ENCODE measurements around the gene GUK1.

GRCh38 chr1:228093050-228093906, 46.8 kb upstream of the GUK1 start:
- TF ChIP-seq CTCF (conservative IDR thresholded peaks at IDR 0.05; ENCODE audit: low read length) (no peak), EZH2phosphoT487 (IDR thresholded peaks at IDR 0.05; ENCODE audit: borderline replicate concordance, low read depth, low read length) (no peak)
